GM12864 (cell line): Measurements from ENCODE around the gene RPN2.

Experiments
- DNase-seq: peaks from one replicate; pipeline ENCODE4 v3.0.0-alpha.2; 2011; ENCODE audit warnings: low read depth
- H3K4me3 ChIP-seq: 2 replicates; pipeline ENCODE4 v1.5.1; 2011; ENCODE audit warnings: mild to moderate bottlenecking, low read depth, low read length, control low read depth
- CTCF ChIP-seq: IDR thresholded peaks from 2 replicates; pipeline ENCODE4 v1.5.1; 2011; ENCODE audit warnings: low read depth, mild to moderate bottlenecking, moderate library complexity, low read length, control low read depth, inconsistent platforms; ENCODE audit errors: missing control alignments

RPN2 gene

GRCh38 chr20:37160683-37161082, 18.4 kb upstream of the RPN2 start:
- no peak for TF ChIP-seq CTCF
- no peak for DNase-seq

GRCh38 chr20:37161830-37162549, 17.1 kb upstream of the RPN2 start:
- H3K4me3 ChIP-seq, result no peak overlapping the region
- no peak for TF ChIP-seq CTCF
- no peak for DNase-seq

More at GRCh38 chr20:37160683-37161082, 18.4 kb upstream of the RPN2 start:
- H3K4me3 ChIP-seq, result no peak overlapping the region

GRCh38 chr20:37162646-37163045, 16.5 kb upstream of the RPN2 start:
- no peak for DNase-seq
- no peak for TF ChIP-seq CTCF
- H3K4me3 ChIP-seq, result no peak overlapping the region

- no peak for TF ChIP-seq CTCF
- H3K4me3 ChIP-seq, result no peak overlapping the region
- no peak for DNase-seq
These were observed 15.1 kb upstream of the RPN2 start for GRCh38 chr20:37163832-37164554.

- TF ChIP-seq CTCF, result no peak
- no peak overlapping the region for H3K4me3 ChIP-seq
- no peak for DNase-seq
These were observed 14.1 kb upstream of the RPN2 start for GRCh38 chr20:37165031-37165430.

- no peak for DNase-seq
- no peak for TF ChIP-seq CTCF
- H3K4me3 ChIP-seq, result no peak overlapping the region
These were observed 12.3 kb upstream of the RPN2 start for GRCh38 chr20:37166867-37167266.
